HEK293 (cell line): ENCODE measurements around the gene MGAT2.

ENCODE experiments used
- BCL11A ChIP-seq: fragments of 450-650 bp; formaldehyde crosslinking; IDR thresholded peaks from 2 replicates; pipeline ENCODE4 v1.5.1; 2016; ENCODE audit warnings: low read depth, missing biosample characterization, missing genetic modification characterization
- INSM2 ChIP-seq: fragments of 450-650 bp; formaldehyde crosslinking; IDR thresholded peaks from 2 replicates; pipeline ENCODE4 v1.5.1; 2016; ENCODE audit warnings: missing biosample characterization, missing genetic modification characterization
- KLF10 ChIP-seq: fragments of 450-650 bp; IDR thresholded peaks from 2 replicates; pipeline ENCODE4 v1.5.1; 2018; ENCODE audit warnings: missing biosample characterization, mild to moderate bottlenecking, missing genetic modification characterization
- PRDM1 ChIP-seq: fragments of 450-650 bp; formaldehyde crosslinking; IDR thresholded peaks from 2 replicates; pipeline ENCODE4; 2016; ENCODE audit warnings: missing biosample characterization, missing genetic modification characterization
- PRDM2 ChIP-seq: fragments of 450-650 bp; formaldehyde crosslinking; IDR thresholded peaks from 2 replicates; pipeline ENCODE4 v1.5.1; 2016; ENCODE audit warnings: missing biosample characterization, missing genetic modification characterization, borderline replicate concordance
- SCRT1 ChIP-seq: fragments of 450-650 bp; formaldehyde crosslinking; IDR thresholded peaks from 2 replicates; pipeline ENCODE4 v1.5.1; 2016; ENCODE audit warnings: missing biosample characterization, missing genetic modification characterization, borderline replicate concordance
- SETDB1 ChIP-seq: IDR thresholded peaks from one replicate; pipeline ENCODE4 v1.6.1; 2017; ENCODE audit warnings: mild to moderate bottlenecking, low read length, moderate library complexity, mixed read lengths; ENCODE audit not compliant: insufficient read length
- TSHZ1 ChIP-seq: fragments of 450-650 bp; formaldehyde crosslinking; IDR thresholded peaks from 2 replicates; pipeline ENCODE4 v1.5.1; 2016; ENCODE audit warnings: missing biosample characterization, missing genetic modification characterization, borderline replicate concordance
- ZBTB26 ChIP-seq: fragments of 450-650 bp; formaldehyde crosslinking; optimal IDR thresholded peaks from 2 replicates; pipeline ENCODE3; 2016; ENCODE audit warnings: missing biosample characterization, mild to moderate bottlenecking, missing genetic modification characterization
- ZBTB8A ChIP-seq: fragments of 450-650 bp; formaldehyde crosslinking; IDR thresholded peaks from 2 replicates; pipeline ENCODE4 v1.5.1; 2016; ENCODE audit warnings: missing biosample characterization, missing genetic modification characterization
- ZNF18 ChIP-seq: fragments of 450-650 bp; formaldehyde crosslinking; IDR thresholded peaks from 2 replicates; pipeline ENCODE4 v1.5.1; 2016; ENCODE audit warnings: missing biosample characterization, missing genetic modification characterization
- ZNF335 ChIP-seq: fragments of 450-650 bp; formaldehyde crosslinking; conservative IDR thresholded peaks from 2 replicates; pipeline ENCODE4 v1.5.1; 2016; ENCODE audit warnings: missing biosample characterization, missing genetic modification characterization
- ZNF354C ChIP-seq: fragments of 450-650 bp; formaldehyde crosslinking; IDR thresholded peaks from 2 replicates; pipeline ENCODE4 v1.5.1; 2016; ENCODE audit warnings: missing biosample characterization, missing genetic modification characterization, low read depth, borderline replicate concordance
- ZNF391 ChIP-seq: fragments of 450-650 bp; formaldehyde crosslinking; IDR thresholded peaks from 2 replicates; pipeline ENCODE4 v1.5.1; 2016; ENCODE audit warnings: low read depth, missing biosample characterization, missing genetic modification characterization, borderline replicate concordance
- ZNF514 ChIP-seq: fragments of 450-650 bp; formaldehyde crosslinking; IDR thresholded peaks from 2 replicates; pipeline ENCODE4 v1.5.1; 2016; ENCODE audit warnings: missing biosample characterization, missing genetic modification characterization
- ZNF585B ChIP-seq: fragments of 450-650 bp; formaldehyde crosslinking; IDR thresholded peaks from 2 replicates; pipeline ENCODE4 v1.5.1; 2016; ENCODE audit warnings: missing biosample characterization, missing genetic modification characterization
- ZNF610 ChIP-seq: fragments of 450-650 bp; formaldehyde crosslinking; IDR thresholded peaks from 2 replicates; pipeline ENCODE4 v1.5.1; 2016; ENCODE audit warnings: missing biosample characterization, missing genetic modification characterization, borderline replicate concordance
- ZNF624 ChIP-seq: fragments of 450-650 bp; formaldehyde crosslinking; IDR thresholded peaks from 2 replicates; pipeline ENCODE4 v1.5.1; 2017; ENCODE audit warnings: missing biosample characterization, missing genetic modification characterization
- ZNF837 ChIP-seq: fragments of 450-650 bp; formaldehyde crosslinking; IDR thresholded peaks from 2 replicates; pipeline ENCODE4 v1.5.1; 2016; ENCODE audit warnings: missing biosample characterization, missing genetic modification characterization
- ZSCAN16 ChIP-seq: fragments of 450-650 bp; formaldehyde crosslinking; IDR thresholded peaks from 2 replicates; pipeline ENCODE4 v1.5.1; 2016; ENCODE audit warnings: missing biosample characterization, missing genetic modification characterization
- ZSCAN18 ChIP-seq: fragments of 450-650 bp; formaldehyde crosslinking; IDR thresholded peaks from 2 replicates; pipeline ENCODE4 v1.5.1; 2016; ENCODE audit warnings: missing biosample characterization, missing genetic modification characterization

Gene MGAT2

GRCh38 chr14:49586673-49587460, 33.7 kb upstream of the MGAT2 start (continued):
- no peak for TF ChIP-seq ZNF354C (tag by site-specific recombination)
- peak; percentile 86 for TF ChIP-seq ZNF18 (tag by site-specific recombination)
- TF ChIP-seq ZNF391 (tag by site-specific recombination): 0 out of 2 replicates have a peak, but pooled peaks have one; percentile 11
- peak; percentile 74 for TF ChIP-seq ZBTB8A (tag by site-specific recombination)
- peak; percentile 26 for TF ChIP-seq ZNF335
- TF ChIP-seq BCL11A: peak; percentile 100
- TF ChIP-seq TSHZ1 (tag by site-specific recombination): no peak
- TF ChIP-seq ZNF837 (tag by site-specific recombination): no peak
- 0 out of 2 replicates have a peak, but pooled peaks have one; percentile 1 for TF ChIP-seq ZNF610
- peak; percentile 62; the same call in 1 of the 2 replicates for TF ChIP-seq KLF10 (tag by site-specific recombination)
- TF ChIP-seq ZSCAN16 (tag by site-specific recombination): no peak
- TF ChIP-seq INSM2: 0 out of 2 replicates have a peak, but pooled peaks have one; percentile 39
- no peak for TF ChIP-seq SCRT1 (tag by site-specific recombination)
- peak; percentile 44 for TF ChIP-seq ZBTB26 (tag by site-specific recombination)
- 0 out of 2 replicates have a peak, but pooled peaks have one; percentile 15 for TF ChIP-seq PRDM1 (tag by site-specific recombination)
- no peak for TF ChIP-seq ZNF624 (tag by site-specific recombination)
- TF ChIP-seq SETDB1: peak; percentile 83
- TF ChIP-seq ZNF514 (tag by site-specific recombination): no peak
- TF ChIP-seq PRDM2: no peak
- TF ChIP-seq ZSCAN18 (tag by site-specific recombination): no peak
- no peak for TF ChIP-seq ZNF585B (tag by site-specific recombination)
